ENCODE results near the gene ETDC.
"Not testable (repeated sequence)": the region's sequence is repeated elsewhere in the genome, so short reads cannot be mapped to it uniquely, and the experiment has no call there.

ETDC gene
- 0 reads per million in 3 experiments for total RNA-seq

GRCh38 chrX:135309430-135309923, at the start of gene ETDC:
Gene ETDC (plus strand): TSS chrX:135309480. CDS start chrX:135309480, 0 bp downstream.
- no peak for DNase-seq

- DNase-seq, result not testable (repeated sequence)
Measured at GRCh38 chrX:135260976-135261375, 48.3 kb upstream of the ETDC start.

- DNase-seq, result not testable (repeated sequence)
Measured at GRCh38 chrX:135263376-135263775, 45.9 kb upstream of the ETDC start.

GRCh38 chrX:135264206-135264605, 45.1 kb upstream of the ETDC start:
- DNase-seq, result no peak

- no peak for DNase-seq
Measured at GRCh38 chrX:135273162-135273561, 36.1 kb upstream of the ETDC start.

GRCh38 chrX:135275973-135276372, 33.3 kb upstream of the ETDC start:
- DNase-seq, result no peak

GRCh38 chrX:135287266-135287823, 21.9 kb upstream of the ETDC start:
- no peak for DNase-seq

- DNase-seq, result peak; percentile 51
Measured at GRCh38 chrX:135295238-135295943, 13.9 kb upstream of the ETDC start.

GRCh38 chrX:135295944-135296305, 13.4 kb upstream of the ETDC start:
- no peak for DNase-seq

- DNase-seq, result no peak
Measured at GRCh38 chrX:135302269-135302873, 6.9 kb upstream of the ETDC start.

GRCh38 chrX:135304741-135305140, 4.5 kb upstream of the ETDC start:
- no peak for DNase-seq

GRCh38 chrX:135307171-135307570, 2.1 kb upstream of the ETDC start:
- no peak for DNase-seq

GRCh38 chrX:135308345-135308855, 880 bp upstream of the ETDC start:
- no peak for DNase-seq

GRCh38 chrX:135315864-135316263, 6.6 kb downstream of the ETDC start:
- no peak for DNase-seq

- DNase-seq, result no peak
Measured at GRCh38 chrX:135324463-135324862, 15.2 kb downstream of the ETDC start.

GRCh38 chrX:135325036-135325818, 15.9 kb downstream of the ETDC start:
- DNase-seq, result not testable (repeated sequence)

- DNase-seq, result no peak
Measured at GRCh38 chrX:135327299-135327698, 18.0 kb downstream of the ETDC start.

GRCh38 chrX:135328421-135329005, 19.2 kb downstream of the ETDC start:
- no peak for DNase-seq

GRCh38 chrX:135330706-135331105, 21.4 kb downstream of the ETDC start:
- no peak for DNase-seq

GRCh38 chrX:135331525-135331924, 22.2 kb downstream of the ETDC start:
- DNase-seq, result no peak

- DNase-seq, result no peak
Measured at GRCh38 chrX:135340831-135341230, 31.6 kb downstream of the ETDC start.

- DNase-seq, result no peak
Measured at GRCh38 chrX:135345107-135345589, 35.9 kb downstream of the ETDC start.
